Ishikawa (cell line): ENCODE data around the gene RABGAP1L.

Source experiments
- CREB1 ChIP-seq: IDR thresholded peaks from 2 replicates; pipeline ENCODE4 v1.6.1; 2012; ENCODE audit warnings: low read depth
- EGR1 ChIP-seq: IDR thresholded peaks from 2 replicates; pipeline ENCODE4 v1.6.1; 2012
- EP300 ChIP-seq: IDR thresholded peaks from 2 replicates; pipeline ENCODE4 v1.6.1; 2012; ENCODE audit warnings: borderline replicate concordance
- RAD21 ChIP-seq: IDR thresholded peaks from 2 replicates; pipeline ENCODE4 v1.6.1; 2012; ENCODE audit warnings: low read depth
- TAF1 ChIP-seq: IDR thresholded peaks from 2 replicates; pipeline ENCODE4 v1.6.1; 2012; ENCODE audit warnings: low read depth, mild to moderate bottlenecking
- YY1 ChIP-seq: IDR thresholded peaks from 2 replicates; pipeline ENCODE4 v1.6.1; 2012; ENCODE audit warnings: low read depth
- TF ChIP-seq, protein P1 (sequence below): IDR thresholded peaks from 2 replicates; pipeline ENCODE4 v1.6.1; 2012
- TF ChIP-seq, protein P2 (sequence below): IDR thresholded peaks from 2 replicates; pipeline ENCODE4 v1.6.1; 2012; ENCODE audit warnings: low read depth, mild to moderate bottlenecking

DNA sequence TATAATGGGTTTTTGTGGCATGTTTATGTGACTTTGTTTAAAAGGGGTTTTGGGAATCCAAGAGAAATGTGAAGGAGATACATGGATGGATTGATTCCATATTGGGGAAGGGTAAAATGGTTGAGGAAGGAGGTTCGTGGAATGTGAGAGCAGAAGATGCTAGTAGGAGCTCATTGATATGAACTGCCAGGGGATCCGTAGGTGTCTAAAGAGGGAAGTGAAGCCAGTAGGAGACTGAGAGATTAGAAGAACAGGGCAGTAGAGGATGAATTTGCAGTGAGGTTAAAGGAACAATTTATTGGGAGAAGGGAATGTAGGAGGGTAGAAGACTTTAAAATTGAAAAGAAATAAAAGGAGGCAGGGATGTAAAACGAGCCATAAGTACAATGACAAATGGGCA lies 541.0 kb downstream of the RABGAP1L start:
- TF ChIP-seq EP300 (no peak), CREB1 (no peak), YY1 (no peak), TAF1 (no peak), RAD21 (no peak), EGR1 (no peak)
- TF ChIP-seq, protein P1, sequence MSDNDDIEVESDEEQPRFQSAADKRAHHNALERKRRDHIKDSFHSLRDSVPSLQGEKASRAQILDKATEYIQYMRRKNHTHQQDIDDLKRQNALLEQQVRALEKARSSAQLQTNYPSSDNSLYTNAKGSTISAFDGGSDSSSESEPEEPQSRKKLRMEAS, result no peak
- TF ChIP-seq, protein P2, sequence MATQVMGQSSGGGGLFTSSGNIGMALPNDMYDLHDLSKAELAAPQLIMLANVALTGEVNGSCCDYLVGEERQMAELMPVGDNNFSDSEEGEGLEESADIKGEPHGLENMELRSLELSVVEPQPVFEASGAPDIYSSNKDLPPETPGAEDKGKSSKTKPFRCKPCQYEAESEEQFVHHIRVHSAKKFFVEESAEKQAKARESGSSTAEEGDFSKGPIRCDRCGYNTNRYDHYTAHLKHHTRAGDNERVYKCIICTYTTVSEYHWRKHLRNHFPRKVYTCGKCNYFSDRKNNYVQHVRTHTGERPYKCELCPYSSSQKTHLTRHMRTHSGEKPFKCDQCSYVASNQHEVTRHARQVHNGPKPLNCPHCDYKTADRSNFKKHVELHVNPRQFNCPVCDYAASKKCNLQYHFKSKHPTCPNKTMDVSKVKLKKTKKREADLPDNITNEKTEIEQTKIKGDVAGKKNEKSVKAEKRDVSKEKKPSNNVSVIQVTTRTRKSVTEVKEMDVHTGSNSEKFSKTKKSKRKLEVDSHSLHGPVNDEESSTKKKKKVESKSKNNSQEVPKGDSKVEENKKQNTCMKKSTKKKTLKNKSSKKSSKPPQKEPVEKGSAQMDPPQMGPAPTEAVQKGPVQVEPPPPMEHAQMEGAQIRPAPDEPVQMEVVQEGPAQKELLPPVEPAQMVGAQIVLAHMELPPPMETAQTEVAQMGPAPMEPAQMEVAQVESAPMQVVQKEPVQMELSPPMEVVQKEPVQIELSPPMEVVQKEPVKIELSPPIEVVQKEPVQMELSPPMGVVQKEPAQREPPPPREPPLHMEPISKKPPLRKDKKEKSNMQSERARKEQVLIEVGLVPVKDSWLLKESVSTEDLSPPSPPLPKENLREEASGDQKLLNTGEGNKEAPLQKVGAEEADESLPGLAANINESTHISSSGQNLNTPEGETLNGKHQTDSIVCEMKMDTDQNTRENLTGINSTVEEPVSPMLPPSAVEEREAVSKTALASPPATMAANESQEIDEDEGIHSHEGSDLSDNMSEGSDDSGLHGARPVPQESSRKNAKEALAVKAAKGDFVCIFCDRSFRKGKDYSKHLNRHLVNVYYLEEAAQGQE, result no peak
